HepG2 (cell line): ENCODE measurements around the gene BMP6. TPM values are rescaled to one million over a fixed set of nuclear protein-coding genes. Genes with fewer than 3 reads are reported as not detected.

Experiments used
- ATAC-seq: fragments of 200-7000 bp; cut with Tn5 transposase; 3 replicates; pipeline ENCODE4 v1.9.1; 2020; ENCODE audit warnings: mild to moderate bottlenecking, moderate library complexity
- BruUV-seq: library from RNA; stranded (reverse); fragments of 400-500 nt; replicated peaks from 2 replicates; lab custom pipeline; 2021; lab: Mats Ljungman, UMichigan
- CTCF ChIA-PET: fragments of 300-600 bp; formaldehyde crosslinking; extraction: SDS; loops from one replicate; lab custom pipeline; 2021; ENCODE audit warnings: low total read pairs, inconsistent platforms, low intra/inter-chr PET ratio; lab: Yijun Ruan, JAX
- POLR2A ChIA-PET: fragments of 350-600 bp; sonication (Branson Sonifier 250); formaldehyde crosslinking; loops from one replicate; lab custom pipeline; 2020; ENCODE audit warnings: antibody characterized with exemption, inconsistent platforms; lab: Yijun Ruan, JAX
- DNase-seq: peaks from one replicate; pipeline ENCODE4 v3.0.0-alpha.2; 2015; ENCODE audit warnings: low spot score
- FAIRE-seq: peaks from 3 replicates; lab custom pipeline; 2011; peaks lifted over from hg19 to GRCh38; lab: Jason Lieb, UNC
- H2AFZ ChIP-seq: one replicate; pipeline ENCODE4 v1.6.1; 2011; ENCODE audit warnings: low read length, inconsistent platforms
- H3K27ac ChIP-seq: fragments of 300-600 bp; 3 replicates; pipeline ENCODE4 v1.8.0; 2011; ENCODE audit warnings: mixed run types, mild to moderate bottlenecking, mixed read lengths, low read length, inconsistent platforms; ENCODE audit not compliant: insufficient read depth; ENCODE audit errors: extremely low read length
- H3K27me3 ChIP-seq, 2 experiments: fragments of 200-600 bp in 1 of 2; 2 replicates in 1 of 2; 3 replicates in 1 of 2; pipeline versions ENCODE4 v1.6.0 to v1.8.0; 2011; ENCODE audit warnings: low read length in 2 of 2, mild to moderate bottlenecking in 2 of 2, moderate library complexity in 2 of 2, inconsistent platforms in 1 of 2; ENCODE audit not compliant: insufficient read depth in 2 of 2, control insufficient read depth in 1 of 2
- H3K36me3 ChIP-seq, 2 experiments: fragments of 200-600 bp in 1 of 2; replicated peaks in 1 of 2; 2 replicates in 1 of 2; 3 replicates in 1 of 2; pipeline versions ENCODE4 v1.5.1 to v1.8.0; 2011; ENCODE audit warnings: low read length in 2 of 2, inconsistent platforms in 1 of 2; ENCODE audit not compliant: insufficient read depth in 2 of 2, control insufficient read depth in 1 of 2
- H3K4me1 ChIP-seq: 2 replicates; pipeline ENCODE4 v1.5.1; 2012; ENCODE audit warnings: low read length, inconsistent platforms; ENCODE audit not compliant: insufficient read depth
- H3K4me2 ChIP-seq: 2 replicates; pipeline ENCODE4 v1.6.0; 2011; ENCODE audit warnings: low read depth, low read length, inconsistent platforms
- H3K4me3 ChIP-seq, 3 experiments: fragments of 200-600 bp in 1 of 3; sonication (generic), shearing (Covaris generic) in 1 of 3; replicated peaks in 1 of 3; 2 replicates each; pipeline ENCODE4 v1.5.1; 2011 to 2016; ENCODE audit warnings: low read length in 3 of 3, inconsistent platforms in 2 of 3, low read depth in 2 of 3, mild to moderate bottlenecking in 2 of 3, control low read depth in 1 of 3, mixed read lengths in 1 of 3; ENCODE audit not compliant: insufficient read depth in 1 of 3
- H3K79me2 ChIP-seq: one replicate; pipeline ENCODE4 v1.6.1; 2011; ENCODE audit warnings: low read length, inconsistent platforms; ENCODE audit not compliant: insufficient read depth
- H3K9ac ChIP-seq: 2 replicates; pipeline ENCODE4 v1.6.0; 2011; ENCODE audit warnings: mild to moderate bottlenecking, low read depth, low read length, inconsistent platforms; ENCODE audit not compliant: insufficient read depth
- H3K9me3 ChIP-seq: 2 replicates; pipeline ENCODE4 v1.5.1; 2012; ENCODE audit warnings: mild to moderate bottlenecking, low read length
- H4K20me1 ChIP-seq: 2 replicates; pipeline ENCODE4 v1.6.0; 2011; ENCODE audit warnings: inconsistent platforms, mild to moderate bottlenecking, low read length, moderate library complexity; ENCODE audit not compliant: insufficient read depth
- FOXP4 ChIP-seq: sonication (generic); formaldehyde crosslinking; IDR thresholded peaks from 2 replicates; pipeline ENCODE4 v1.4.0; 2020; ENCODE audit warnings: missing genetic modification reagents
- HCFC1 ChIP-seq: fragments of 150-350 bp; IDR thresholded peaks from 2 replicates; pipeline ENCODE4 v1.6.1; 2014; ENCODE audit warnings: low read depth, low read length
- HNF4A ChIP-seq: sonication (generic); formaldehyde crosslinking; IDR thresholded peaks from 2 replicates; pipeline ENCODE4 v1.4.0; 2020; ENCODE audit warnings: missing genetic modification reagents
- KMT2B ChIP-seq: IDR thresholded peaks from 2 replicates; pipeline ENCODE4 v1.6.1; 2016; ENCODE audit warnings: missing genetic modification reagents, missing compliant biosample characterization
- SNRNP70 ChIP-seq: fragments of 200-400 bp; formaldehyde crosslinking; IDR thresholded peaks from 2 replicates; pipeline ENCODE4 v1.6.1; 2017; ENCODE audit warnings: mild to moderate bottlenecking, low read depth, low read length, moderate library complexity
- ZC3H13 ChIP-seq: sonication (generic); formaldehyde crosslinking; IDR thresholded peaks from 2 replicates; pipeline ENCODE4 v1.8.1; 2023; ENCODE audit warnings: mild to moderate bottlenecking, missing genetic modification reagents, moderate library complexity
- ZNF546 ChIP-seq: sonication (generic); formaldehyde crosslinking; conservative IDR thresholded peaks from 2 replicates; pipeline ENCODE4 v1.8.1; 2023; ENCODE audit warnings: mild to moderate bottlenecking, missing genetic modification reagents
- ZNF644 ChIP-seq: IDR thresholded peaks from 2 replicates; pipeline ENCODE4 v1.6.1; 2016; ENCODE audit warnings: low read depth
- ZSCAN21 ChIP-seq: sonication (generic); formaldehyde crosslinking; IDR thresholded peaks from 2 replicates; pipeline ENCODE4 v1.8.0; 2022; ENCODE audit warnings: mild to moderate bottlenecking, missing genetic modification reagents, moderate library complexity, borderline replicate concordance
- WGBS: methylation state at CpG from one replicate; pipeline ENCODE4 v1.1.6; 2017; ENCODE audit warnings: low lambda C conversion rate; 5-methylcytosine and 5-hydroxymethylcytosine counted together
- in situ Hi-C: cut with HindIII; loops from 2 replicates; pipeline ENCODE4 v1.10.0; 2017; ENCODE audit warnings: low pct_unique_long_range_greater_than_20kb; ENCODE audit not compliant: extremely low pct_ligation_motif_present
- intact Hi-C: fragments of 100-400 bp; cut with micrococcal nuclease; formaldehyde crosslinking; loops from one replicate; pipeline ENCODE4 v1.10.0; 2022; ENCODE audit not compliant: unreplicated experiment
- polyA plus RNA-seq, 8 experiments: library from polyadenylated mRNA; depleted of rRNA in 3 of 8; stranded (reverse) in 7 of 8; unstranded in 1 of 8; fragments of >200 nt; fragmentation: Illumina TruSeq in 4 of 8; extraction: Trizol in 4 of 8; gene quantifications; 2 replicates each; pipeline versions ENCODE4 v1.2.1 to v1.2.3, GENCODE V29; 2011 to 2016; ENCODE audit warnings: low read depth in 4 of 8, missing spikeins in 1 of 8, mixed read lengths in 1 of 8; ENCODE audit not compliant: insufficient read depth in 1 of 8
- total RNA-seq, 5 experiments: library from RNA; depleted of rRNA; stranded (reverse); fragments of >200 nt; fragmentation: Illumina TruSeq; extraction: Trizol; gene quantifications; 2 replicates each; pipeline ENCODE4 v1.2.3, GENCODE V29; 2016; ENCODE audit warnings: low read depth in 1 of 5

The BMP6 gene
- total and polyA plus RNA-seq, 2 of the 13 experiments (the other 11 are each of a cell fraction or from before 2014, with no cell fraction given) = 0.09 to 0.18 TPM

GRCh38 chr6:7781240-7781639, 55.3 kb downstream of the BMP6 start:
- Histone ChIP-seq H3K9ac (no peak overlapping the region), H3K79me2 (no peaks in the 10 kb centered on the region), H3K36me3 (no peaks in the 10 kb centered on the region), H3K27me3 (peaks cover 1 to 59% of the 10 kb centered on the region in 2 experiments; a peak in 4 of 5 replicates), H3K4me2 (no peak overlapping the region), H3K4me1 (0 out of 2 replicates have a peak, but pooled peaks cover 8% of the 10 kb centered on the region), H4K20me1 (no peaks in the 10 kb centered on the region), H2AFZ (no peak overlapping the region), H3K9me3 (no peaks in the 10 kb centered on the region), H3K27ac (no peak overlapping the region), H3K4me3 (no peak overlapping the region)
- DNase-seq (no peak), FAIRE-seq (no peak), ATAC-seq (no peak)
- POLR2A ChIA-PET = no interaction called here
- TF ChIP-seq SNRNP70 (no peak), FOXP4 (CRISPR knock-in tag) (no peak), KMT2B (no peak), HCFC1 (no peak), ZNF546 (no peak), HNF4A (no peak), ZNF644 (CRISPR knock-in tag) (no peak), ZC3H13 (no peak), ZSCAN21 (CRISPR knock-in tag) (no peak)
- no TSS peak for BruUV-seq
- WGBS = 44% methylated on average over 6 of the region's 6 CpGs
- CTCF ChIA-PET = no interaction called here
- intact Hi-C loops (no loop called here), in situ Hi-C loops (no loop called here)
